ENCODE data around the gene COMMD4. TPM values are rescaled to one million over a fixed set of nuclear protein-coding genes. Genes with fewer than 3 reads are reported as not detected.
"Not testable (repeated sequence)": the region's sequence is repeated elsewhere in the genome, so short reads cannot be mapped to it uniquely, and the experiment has no call there.

The COMMD4 gene
- total RNA-seq, 1 donor from 2014 or later, result 55.5 TPM

DNA sequence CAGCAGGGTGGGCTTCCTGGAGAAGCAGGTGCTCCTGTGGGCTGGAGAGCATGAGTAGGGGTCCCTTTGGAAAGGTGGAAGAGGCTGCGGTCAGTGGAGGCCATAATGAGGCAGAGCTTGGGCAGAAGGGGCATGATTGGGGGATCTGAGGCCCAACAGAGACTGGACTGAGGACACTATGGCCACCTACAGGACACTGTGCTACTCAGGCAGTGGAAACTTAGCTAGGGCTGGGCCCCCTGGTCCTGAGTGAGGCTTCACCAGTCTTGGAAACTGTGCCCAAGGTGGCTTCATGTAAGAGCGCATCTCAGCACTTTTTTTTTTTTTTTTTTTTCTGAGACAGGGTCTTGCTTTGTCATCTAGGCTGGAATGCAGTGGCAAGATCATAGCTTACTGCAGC lies 6.3 kb upstream of the COMMD4 start:
- no peak for DNase-seq (ENCODE audit: low read depth)

DNA sequence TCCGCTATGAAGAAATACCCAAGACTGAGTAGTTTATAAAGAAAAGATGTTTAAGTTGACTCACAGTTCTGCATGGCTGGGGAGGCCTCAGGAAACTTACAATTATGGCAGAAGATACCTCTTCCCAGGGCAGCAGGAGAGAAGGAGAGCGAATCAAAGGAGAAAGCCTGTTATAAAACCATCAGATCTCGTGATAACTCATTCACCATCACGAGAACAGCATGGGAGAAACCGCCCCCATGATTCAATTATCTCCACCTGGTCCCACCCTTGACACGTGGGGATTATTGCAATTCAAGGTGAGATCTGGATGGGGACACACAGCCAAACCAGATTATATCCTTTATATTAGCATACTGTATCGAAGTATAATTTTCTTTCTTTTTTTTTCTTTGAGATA lies 3.8 kb upstream of the COMMD4 start:
- DNase-seq (ENCODE audit: low read depth), result not testable (repeated sequence)

DNA sequence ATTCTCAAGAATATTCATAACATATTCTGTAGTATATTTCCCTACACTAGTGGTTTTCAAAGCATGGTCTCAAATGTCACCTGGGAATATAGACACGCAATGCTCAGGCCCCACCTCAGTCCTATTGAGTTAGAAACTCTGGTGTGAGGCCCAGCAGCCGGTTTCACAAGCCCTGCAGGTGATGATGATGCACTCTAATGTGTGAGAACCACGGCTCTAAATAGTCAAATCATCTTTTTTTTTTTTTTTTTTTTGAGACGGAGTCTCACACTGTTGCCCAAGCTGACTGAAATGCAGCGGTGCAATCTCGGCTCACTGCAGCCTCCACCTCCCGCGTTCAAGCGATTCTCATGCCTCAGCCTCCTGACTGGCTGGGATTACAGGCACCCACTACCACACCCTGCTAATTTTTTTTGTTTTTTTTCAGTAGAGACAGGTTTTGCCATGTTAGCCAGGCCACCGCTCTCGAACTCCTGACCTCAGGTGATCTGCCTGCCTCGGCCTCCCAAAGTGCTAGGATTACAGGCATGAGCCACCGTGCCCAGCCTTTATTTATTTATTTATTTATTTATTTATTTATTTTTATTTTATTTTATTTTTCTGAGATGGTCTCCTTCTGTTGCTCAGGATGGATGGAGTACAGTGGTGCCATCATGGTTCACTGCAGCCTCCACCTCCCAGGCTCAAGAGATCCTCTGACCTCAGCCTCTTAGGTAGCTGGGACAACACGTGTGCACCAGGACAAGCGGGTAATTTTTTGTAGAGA lies 2.0 kb upstream of the COMMD4 start:
- DNase-seq (ENCODE audit: low read depth), result not testable (repeated sequence)

DNA sequence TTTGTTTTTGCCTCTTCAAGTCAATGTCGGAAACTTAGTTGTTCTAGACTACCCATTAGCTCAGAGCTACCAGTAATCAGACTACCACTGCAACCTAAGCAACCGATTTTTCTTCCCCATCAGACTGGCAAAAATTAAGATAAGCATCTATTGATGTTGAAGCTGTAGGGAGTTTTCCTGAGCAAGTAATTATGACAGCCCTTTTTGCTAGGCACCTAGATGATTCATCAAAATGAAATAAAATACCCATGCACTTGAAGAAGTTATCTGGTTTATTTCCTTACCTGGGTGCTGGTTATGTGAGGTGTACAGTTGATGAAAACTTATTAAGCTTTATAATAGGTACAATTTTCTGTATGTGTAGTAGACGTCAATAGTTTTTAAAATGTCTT lies 554 bp upstream of the COMMD4 start:
- no peak for DNase-seq (ENCODE audit: low read depth)

DNA sequence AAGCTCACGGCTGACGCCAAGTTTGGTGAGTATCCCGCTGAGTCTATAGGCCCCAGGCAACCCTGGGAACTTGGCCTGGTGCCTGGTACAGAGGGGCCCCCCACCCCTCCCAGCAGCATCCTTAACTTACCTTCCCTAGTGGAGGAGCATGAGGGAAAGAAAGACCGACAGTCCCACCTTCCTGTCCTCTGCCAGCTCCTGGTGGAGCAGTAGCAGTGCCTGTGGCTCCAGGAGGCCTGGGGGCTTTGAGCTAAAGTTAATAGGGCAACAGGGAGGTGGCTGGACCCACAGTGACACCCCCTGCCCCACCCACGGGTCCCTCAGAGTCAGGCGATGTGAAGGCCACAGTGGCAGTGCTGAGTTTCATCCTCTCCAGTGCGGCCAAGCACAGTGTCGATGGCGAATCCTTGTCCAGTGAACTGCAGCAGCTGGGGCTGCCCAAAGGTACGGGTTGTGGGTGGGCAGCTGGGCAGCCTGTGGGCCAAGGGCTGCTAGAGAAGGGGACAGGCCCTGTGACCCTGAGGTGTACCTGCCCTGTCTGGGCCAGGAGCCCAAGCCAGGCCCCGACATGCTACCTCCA lies 2.9 kb downstream of the COMMD4 start:
- no peak for DNase-seq (ENCODE audit: low read depth)

DNA sequence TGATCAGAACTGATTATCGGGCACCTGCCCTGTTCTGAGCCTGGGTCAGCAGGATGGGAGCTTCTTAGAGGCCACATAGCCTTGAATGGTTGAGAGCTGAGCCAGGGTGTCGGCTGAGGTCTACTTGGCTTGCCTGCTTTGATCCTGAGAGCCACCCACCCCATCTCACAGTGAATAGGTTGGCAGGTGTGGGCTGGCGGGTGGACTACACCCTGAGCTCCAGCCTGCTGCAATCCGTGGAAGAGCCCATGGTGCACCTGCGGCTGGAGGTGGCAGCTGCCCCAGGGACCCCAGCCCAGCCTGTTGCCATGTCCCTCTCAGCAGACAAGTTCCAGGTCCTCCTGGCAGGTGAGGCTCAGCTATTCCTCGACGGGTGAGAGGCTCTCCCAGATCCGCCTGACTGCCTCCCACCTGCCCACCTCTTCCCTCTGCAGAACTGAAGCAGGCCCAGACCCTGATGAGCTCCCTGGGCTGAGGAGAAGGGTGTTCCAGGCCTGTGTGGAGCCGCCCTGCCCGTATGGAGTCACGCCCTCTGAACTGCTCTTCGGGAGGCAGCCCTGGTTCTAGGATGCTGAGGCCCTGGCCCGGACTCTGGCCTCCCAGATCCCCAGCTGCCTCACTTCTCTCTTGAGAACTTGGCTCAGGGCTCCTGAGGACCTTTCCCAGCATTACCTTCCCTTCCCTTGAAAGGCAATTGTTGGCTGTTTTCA lies 3.8 kb downstream of the COMMD4 start:
- no peak for DNase-seq (ENCODE audit: low read depth)

DNA sequence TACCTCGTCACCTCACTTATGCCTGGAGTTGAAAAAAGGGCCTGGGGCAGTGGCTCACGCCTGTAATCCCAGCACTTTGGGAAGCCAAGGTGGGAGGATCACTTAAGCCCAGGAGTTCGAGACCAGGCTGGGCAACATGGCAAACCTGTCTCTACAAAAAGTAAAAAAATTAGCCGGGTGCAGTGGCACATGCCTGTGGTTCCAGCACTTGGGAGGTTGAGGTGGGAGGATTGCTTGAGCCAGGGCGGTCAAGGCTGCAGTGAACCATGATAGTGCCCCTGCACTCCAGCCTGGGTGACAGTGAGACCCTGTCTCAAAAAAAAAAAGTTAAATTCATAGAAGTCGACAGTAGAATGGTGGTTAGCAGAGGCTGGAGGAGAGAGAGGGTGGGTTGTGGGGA lies 6.4 kb downstream of the COMMD4 start:
- no peak for DNase-seq (ENCODE audit: low read depth)

DNA sequence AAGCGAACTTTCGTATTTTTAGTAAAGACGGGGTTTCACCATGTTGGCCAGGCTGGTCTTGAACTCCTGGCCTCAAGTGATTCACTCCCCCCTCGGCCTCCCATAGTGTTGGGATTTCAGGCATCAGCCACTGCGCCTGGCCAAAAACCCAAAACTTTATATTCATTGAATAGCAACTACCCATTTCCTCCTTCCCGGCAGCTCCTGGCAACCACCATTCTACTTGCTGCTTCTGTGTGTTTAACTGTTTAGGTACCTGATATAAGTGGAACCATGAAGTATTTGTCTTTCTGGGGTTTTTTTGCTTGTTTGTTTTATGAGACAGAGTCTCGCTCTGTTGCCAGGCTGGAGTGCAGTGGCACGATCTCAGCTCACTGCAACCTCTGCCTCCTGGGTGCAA lies 8.1 kb downstream of the COMMD4 start:
- DNase-seq (ENCODE audit: low read depth), result not testable (repeated sequence)

DNA sequence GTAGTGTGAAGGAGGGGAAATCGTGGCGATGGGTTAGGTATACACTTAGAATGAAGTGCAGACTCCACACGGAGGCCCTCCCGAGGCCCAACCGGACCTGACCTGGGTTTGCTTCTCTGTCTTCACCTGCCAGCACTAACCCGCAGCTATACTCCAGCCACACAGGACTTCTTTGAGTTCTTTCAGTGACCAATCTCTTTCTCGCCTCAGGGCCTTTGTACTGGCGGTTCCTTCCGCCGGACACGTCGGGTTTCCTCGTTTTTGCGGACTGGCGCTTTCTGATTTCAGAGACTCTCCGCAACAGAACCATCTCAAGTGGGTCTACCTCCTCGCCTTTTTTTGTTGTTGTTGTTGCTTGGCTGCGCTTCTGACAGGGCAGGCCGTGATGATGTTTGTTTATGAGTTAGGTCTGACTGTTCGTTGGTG lies 10.9 kb downstream of the COMMD4 start, which contains the start of gene NEIL1:
Gene NEIL1, plus strand, starts transcription at position 244 of the 426 bp plus-strand sequence. CDS start 1,867 bp downstream, outside the sequence.
- DNase-seq (ENCODE audit: low read depth), result no peak

DNA sequence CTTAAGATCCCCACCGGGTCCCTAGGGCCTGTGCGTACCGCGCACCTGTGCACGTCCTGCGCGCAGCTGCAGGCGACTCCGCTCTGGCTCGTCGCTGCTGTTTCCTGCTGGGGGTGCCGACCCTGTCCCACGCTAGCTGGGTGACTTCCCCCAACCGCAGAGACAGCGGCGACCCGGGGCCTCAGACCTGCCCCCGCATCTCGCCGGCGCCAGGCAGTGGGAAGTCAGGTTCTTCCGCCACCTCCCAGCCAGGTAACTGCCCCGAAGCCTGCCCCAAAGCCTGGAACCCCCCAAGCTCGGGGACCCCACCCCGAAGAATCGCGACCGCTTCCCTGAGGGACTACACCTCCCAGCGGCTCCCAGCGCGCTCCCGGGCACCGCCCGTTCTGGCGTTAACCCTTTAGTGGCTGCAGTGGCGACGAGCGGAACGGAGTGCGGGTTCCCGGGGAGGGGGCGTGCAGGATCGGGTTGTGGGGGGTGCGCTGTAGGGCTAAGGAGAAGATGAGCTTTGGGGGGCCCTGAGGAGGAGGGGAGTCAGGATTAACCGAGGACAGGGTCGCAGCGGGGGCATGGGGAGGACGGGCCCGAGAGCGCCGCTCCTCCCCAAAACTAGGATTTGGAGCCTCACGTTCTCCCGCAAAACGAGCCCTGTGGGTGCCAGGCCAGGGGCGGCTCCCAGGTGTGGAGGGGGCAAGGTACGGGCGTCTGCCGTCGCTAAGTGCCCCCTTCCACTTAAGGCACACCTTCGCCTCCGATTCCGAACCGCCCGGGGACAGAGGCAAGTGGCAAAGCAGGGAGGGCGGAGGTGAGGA lies 11.6 kb downstream of the COMMD4 start:
- DNase-seq (ENCODE audit: low read depth), result peak; percentile 19

DNA sequence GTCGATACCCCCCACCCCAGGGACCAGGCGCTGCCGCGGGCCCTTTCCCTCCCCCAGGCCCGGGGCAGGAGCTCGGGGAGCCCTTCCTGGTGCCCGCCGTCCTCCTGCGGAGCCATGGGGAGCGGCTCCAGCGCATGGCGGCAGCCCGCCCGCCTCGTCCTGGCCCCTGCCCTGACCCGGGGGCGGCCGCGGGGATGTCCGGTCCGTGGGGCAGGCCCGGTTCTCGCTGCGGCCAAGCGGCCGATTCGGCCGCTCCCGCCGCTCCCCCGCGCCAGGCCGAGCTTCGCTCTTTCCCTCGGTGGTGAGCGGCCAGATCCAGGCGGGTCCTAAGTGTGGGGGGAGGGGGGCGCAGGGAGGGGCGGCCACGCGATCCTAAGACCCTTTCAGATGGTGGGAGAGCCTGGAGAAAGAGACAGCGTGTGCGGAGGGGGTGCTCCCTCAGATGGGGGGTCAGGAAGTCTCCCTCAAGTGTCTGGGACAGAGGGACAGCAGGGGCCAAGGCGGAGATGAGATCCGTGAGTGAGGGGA lies 12.2 kb downstream of the COMMD4 start:
- DNase-seq (ENCODE audit: low read depth), result peak; percentile 6

DNA sequence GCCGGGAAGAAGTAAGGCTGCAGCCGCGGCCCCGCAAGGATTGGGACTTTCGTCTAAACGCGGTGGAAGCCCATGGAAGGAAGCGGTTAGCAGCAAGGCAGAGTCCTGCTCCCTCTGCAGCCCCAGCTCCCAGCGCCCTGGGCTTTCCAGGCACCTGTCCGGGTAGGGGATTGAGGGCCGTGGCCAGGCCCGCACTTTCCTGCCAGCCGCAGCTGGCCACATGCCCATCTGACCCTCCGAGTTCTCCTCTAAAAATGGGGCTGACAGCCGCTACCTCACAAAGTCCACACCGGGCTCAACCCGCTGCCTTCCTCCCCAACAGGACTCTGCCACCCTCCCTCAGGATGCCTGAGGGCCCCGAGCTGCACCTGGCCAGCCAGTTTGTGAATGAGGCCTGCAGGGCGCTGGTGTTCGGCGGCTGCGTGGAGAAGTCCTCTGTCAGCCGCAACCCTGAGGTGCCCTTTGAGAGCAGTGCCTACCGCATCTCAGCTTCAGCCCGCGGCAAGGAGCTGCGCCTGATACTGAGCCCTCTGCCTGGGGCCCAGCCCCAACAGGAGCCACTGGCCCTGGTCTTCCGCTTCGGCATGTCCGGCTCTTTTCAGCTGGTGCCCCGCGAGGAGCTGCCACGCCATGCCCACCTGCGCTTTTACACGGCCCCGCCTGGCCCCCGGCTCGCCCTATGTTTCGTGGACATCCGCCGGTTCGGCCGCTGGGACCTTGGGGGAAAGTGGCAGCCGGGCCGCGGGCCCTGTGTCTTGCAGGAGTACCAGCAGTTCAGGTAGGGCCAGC lies 12.9 kb downstream of the COMMD4 start:
- DNase-seq (ENCODE audit: low read depth), result peak; percentile 40

DNA sequence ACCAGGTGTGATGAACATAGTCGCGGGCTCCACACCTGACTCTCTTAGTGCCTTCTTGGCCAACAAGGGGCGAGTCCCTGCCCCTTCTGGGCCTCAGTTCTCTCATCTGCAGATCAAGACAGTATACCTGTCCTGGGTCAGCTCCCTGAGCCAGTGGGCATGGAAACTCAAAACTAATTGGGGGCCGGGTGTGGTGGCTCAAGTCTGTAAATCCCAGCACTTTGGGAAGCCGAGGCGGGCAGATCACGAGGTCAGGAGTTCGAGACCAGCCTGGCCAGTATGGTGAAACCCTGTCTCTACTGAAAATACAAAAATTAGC lies 13.4 kb downstream of the COMMD4 start:
- DNase-seq (ENCODE audit: low read depth), result not testable (repeated sequence)

DNA sequence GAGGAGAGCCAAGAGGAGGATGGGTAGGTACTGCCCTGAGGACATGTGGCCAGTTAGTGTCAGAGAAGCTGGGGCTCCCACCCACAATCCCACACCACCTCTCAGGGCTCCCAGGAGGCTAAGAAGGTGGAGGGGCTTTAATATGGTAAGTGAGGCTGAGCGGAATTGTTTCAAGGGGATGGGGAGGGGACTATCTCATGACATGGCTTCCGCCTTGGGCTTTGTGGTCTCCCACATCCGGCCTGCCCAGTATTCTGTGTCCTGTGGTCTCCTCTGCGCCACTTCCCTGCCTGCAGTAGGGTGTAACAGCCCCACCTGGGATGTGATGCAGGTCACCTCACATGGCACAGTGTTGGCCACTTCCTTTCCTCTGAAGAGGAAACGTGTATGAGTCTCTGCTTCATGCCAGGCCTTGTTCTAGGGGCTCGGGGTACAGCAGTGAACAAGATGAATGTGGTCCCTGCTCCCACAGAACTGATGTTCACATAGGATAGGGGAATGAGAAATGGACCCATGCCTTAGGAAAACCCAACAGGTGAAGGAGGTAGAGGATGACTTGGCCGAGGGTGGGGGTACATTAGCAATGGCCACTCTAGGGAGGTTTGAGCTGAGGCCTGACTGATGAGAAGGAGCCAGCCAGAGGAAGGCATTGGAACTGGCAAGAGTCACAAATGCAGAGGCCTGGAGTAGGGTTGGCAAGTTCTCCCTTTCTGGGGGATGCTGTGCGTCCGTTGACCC lies 14.2 kb downstream of the COMMD4 start:
- DNase-seq (ENCODE audit: low read depth), result no peak

DNA sequence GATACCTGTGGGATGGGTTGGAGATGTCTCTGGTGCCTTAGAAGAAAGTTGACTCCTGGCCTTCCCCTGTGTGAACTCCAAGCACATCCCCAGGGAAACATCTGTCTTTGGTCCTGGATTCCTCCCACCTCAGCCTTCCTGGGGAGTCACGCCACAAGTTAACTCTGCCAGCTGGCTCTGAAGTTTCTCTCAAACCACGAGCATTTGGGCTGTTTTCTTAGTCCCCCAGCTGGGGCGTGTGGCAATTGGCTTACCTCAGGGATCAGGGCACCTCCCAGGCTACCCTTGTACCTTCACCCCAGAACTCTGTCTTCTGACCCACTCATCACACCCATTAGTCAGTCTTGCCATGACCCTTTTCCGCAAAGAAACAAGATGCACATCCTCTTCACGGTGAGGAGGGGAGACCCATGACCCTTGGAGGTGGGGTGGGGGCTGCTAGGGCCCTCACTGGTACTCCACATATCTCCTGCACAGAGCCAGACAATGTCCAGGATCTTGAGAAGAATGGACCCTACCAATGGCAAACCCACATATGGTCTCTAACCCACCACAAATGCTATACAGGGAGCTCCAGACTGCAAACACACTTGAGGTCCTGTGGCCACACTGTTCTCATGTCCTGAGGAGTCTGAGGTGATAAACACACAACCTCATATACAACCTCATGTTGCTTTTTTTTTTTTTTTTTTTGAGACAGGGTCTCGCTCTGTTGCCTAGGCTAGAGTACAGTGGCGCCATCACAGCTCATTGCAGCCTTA lies 14.9 kb downstream of the COMMD4 start:
- peak; percentile 7 for DNase-seq (ENCODE audit: low read depth)

DNA sequence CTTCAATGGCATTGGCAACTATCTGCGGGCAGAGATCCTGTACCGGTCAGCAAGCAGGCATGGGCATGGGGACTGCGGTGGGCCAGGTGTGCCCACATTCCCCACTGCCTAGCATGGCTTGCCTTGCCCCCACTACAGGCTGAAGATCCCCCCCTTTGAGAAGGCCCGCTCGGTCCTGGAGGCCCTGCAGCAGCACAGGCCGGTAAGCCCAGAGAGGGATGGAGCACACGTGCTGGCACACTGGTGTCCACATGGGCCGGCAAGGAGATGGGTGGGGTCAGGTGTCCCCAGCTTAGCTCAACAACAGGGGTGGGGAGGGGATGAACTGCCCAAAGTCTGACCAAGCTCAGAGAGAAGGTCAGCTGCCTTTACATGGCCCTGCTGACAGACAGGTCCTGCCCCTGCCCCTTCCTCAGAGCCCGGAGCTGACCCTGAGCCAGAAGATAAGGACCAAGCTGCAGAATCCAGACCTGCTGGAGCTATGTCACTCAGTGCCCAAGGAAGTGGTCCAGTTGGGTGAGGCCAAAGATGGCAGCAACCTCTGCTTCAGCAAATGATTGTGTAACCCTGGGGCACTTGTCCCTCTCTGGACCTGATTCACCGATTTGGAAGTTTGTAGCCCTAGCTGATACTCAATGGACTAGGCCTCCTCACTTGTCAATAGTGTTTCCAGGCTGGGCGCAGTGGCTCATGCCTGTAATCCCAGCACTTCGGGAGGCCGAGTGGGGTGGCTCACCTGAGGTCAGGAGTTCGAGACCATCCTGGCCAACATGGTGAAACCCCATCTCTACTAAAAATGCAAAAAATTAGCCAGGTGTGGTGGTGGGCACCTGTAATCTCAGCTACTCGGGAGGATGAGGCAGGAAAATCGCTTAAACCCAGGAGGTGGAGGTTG lies 16.6 kb downstream of the COMMD4 start:
- no peak for DNase-seq (ENCODE audit: low read depth)

DNA sequence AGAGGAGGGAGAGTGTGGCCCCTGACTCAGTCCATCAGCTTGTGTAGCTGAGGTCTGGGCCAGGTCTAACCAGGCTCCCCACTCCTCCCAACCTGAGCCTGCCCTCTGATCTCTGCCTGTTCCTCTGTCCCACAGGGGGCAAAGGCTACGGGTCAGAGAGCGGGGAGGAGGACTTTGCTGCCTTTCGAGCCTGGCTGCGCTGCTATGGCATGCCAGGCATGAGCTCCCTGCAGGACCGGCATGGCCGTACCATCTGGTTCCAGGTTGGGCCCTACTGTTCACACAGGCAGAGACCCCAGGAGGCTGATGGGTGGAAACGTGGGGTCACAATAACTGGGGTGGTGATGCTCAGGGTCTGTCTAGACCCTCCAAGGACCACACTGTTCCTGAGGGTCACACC lies 17.7 kb downstream of the COMMD4 start:
- no peak for DNase-seq (ENCODE audit: low read depth)

DNA sequence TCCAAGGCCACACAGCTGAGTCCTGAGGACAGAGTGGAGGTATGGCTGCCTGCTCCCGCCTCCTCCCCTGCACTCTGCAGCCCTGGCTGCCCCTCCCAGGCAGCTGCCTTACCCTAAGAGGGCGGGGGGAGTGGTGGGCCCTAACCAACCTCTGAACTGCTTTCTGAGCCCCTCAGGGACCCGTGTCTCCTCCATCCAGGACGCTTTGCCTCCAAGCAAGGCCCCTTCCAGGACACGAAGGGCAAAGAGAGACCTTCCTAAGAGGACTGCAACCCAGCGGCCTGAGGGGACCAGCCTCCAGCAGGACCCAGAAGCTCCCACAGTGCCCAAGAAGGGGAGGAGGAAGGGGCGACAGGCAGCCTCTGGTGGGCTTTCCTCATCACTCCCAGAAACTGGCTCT lies 18.6 kb downstream of the COMMD4 start:
- DNase-seq (ENCODE audit: low read depth), result no peak

Data from myocyte (in vitro differentiated cells).